Measurements from ENCODE around the gene RHOG. TPM values are rescaled to one million over a fixed set of nuclear protein-coding genes. Genes with fewer than 3 reads are reported as not detected.

Gene RHOG
- total RNA-seq, 1 experiment from 2014 or later = 26.4 TPM

- H3K9me3 ChIP-seq (ENCODE audit: control insufficient read depth, low read depth, low read length) = no peaks in the 10 kb centered on the region
- no peak overlapping the region for H4K5ac ChIP-seq (ENCODE audit: insufficient read length, low read depth, low read length)
- H3K23ac ChIP-seq (ENCODE audit: insufficient read length, low read depth, low read length) = no peak overlapping the region
- no peak overlapping the region for H4K8ac ChIP-seq (replicated peaks; ENCODE audit: insufficient read length, low read depth, low read length)
- H3K4me2 ChIP-seq (ENCODE audit: insufficient read depth, insufficient read length, low read length) = no peak overlapping the region
- H3K79me1 ChIP-seq (ENCODE audit: insufficient read depth, low read depth, low read length, poor library complexity, severe bottlenecking) = no peaks in the 10 kb centered on the region
- WGBS (ENCODE audit: extremely low coverage, insufficient read length, low lambda C conversion rate) = no CpG with 5 or more reads among the region's 2 CpGs
- H4K20me1 ChIP-seq (ENCODE audit: control insufficient read depth, insufficient read depth, insufficient read length) = peaks cover 3% of the 10 kb centered on the region
- H4K91ac ChIP-seq (ENCODE audit: insufficient read length, low read depth, low read length) = no peak overlapping the region
- no peaks in the 10 kb centered on the region for H3K27me3 Mint-ChIP-seq (ENCODE audit: low read depth)
- DNase-seq = no peak
- no peaks in the 10 kb centered on the region for H3K9me3 Mint-ChIP-seq
- H3K4me3 Mint-ChIP-seq = no peak overlapping the region; a peak in 1 of 5 replicates
- H3K18ac ChIP-seq (ENCODE audit: insufficient read length, low read depth, low read length) = no peak overlapping the region
- TF ChIP-seq, protein P1, sequence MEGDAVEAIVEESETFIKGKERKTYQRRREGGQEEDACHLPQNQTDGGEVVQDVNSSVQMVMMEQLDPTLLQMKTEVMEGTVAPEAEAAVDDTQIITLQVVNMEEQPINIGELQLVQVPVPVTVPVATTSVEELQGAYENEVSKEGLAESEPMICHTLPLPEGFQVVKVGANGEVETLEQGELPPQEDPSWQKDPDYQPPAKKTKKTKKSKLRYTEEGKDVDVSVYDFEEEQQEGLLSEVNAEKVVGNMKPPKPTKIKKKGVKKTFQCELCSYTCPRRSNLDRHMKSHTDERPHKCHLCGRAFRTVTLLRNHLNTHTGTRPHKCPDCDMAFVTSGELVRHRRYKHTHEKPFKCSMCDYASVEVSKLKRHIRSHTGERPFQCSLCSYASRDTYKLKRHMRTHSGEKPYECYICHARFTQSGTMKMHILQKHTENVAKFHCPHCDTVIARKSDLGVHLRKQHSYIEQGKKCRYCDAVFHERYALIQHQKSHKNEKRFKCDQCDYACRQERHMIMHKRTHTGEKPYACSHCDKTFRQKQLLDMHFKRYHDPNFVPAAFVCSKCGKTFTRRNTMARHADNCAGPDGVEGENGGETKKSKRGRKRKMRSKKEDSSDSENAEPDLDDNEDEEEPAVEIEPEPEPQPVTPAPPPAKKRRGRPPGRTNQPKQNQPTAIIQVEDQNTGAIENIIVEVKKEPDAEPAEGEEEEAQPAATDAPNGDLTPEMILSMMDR (conservative IDR thresholded peaks at IDR 0.05) = no peak
- no peaks in the 10 kb centered on the region for H3K23me2 ChIP-seq (ENCODE audit: insufficient read length, low read depth, low read length, poor library complexity, severe bottlenecking)
- no peak overlapping the region for H2BK15ac ChIP-seq (ENCODE audit: low read depth, low read length)
- H2BK120ac ChIP-seq (ENCODE audit: low read depth, low read length, poor library complexity, severe bottlenecking) = no peak overlapping the region
- H2AFZ ChIP-seq (ENCODE audit: low read length) = no peak overlapping the region
- peaks cover 22 to 38% (median 26%) of the 10 kb centered on the region in 3 experiments for H3K36me3 Mint-ChIP-seq (ENCODE audit: insufficient read depth in 1 of 3, low read depth in 3 of 3)
- H2BK12ac ChIP-seq (ENCODE audit: insufficient read length, low read depth, low read length) = no peak overlapping the region
- no peak overlapping the region for H3K14ac ChIP-seq (ENCODE audit: insufficient read depth, low read length)
- H3T11ph ChIP-seq (ENCODE audit: low read length) = no peak overlapping the region
- H3K27ac Mint-ChIP-seq = no peak overlapping the region
- no peak overlapping the region for H3K9ac ChIP-seq (ENCODE audit: extremely low read depth, insufficient read length, low read length)
- no peak overlapping the region for H2BK5ac ChIP-seq (ENCODE audit: insufficient read length, low read length)
- no peaks in the 10 kb centered on the region; the same call in 1 of the 2 replicates for H3K79me2 ChIP-seq (ENCODE audit: insufficient read depth, low read length)
- peaks cover 15% of the 10 kb centered on the region for H3K4me1 ChIP-seq (ENCODE audit: insufficient read depth, low read length)
- no peak overlapping the region for H3K4ac ChIP-seq (ENCODE audit: low read depth, low read length)
- H2AK5ac ChIP-seq (ENCODE audit: insufficient read length, low read length) = no peak overlapping the region
- H3K4me1 Mint-ChIP-seq = peaks cover 40 to 41% of the 10 kb centered on the region in 2 experiments
- H3K56ac ChIP-seq (ENCODE audit: insufficient read length, low read depth, low read length) = no peak overlapping the region
- H3K27me3 ChIP-seq (ENCODE audit: insufficient read depth, low read length) = no peaks in the 10 kb centered on the region
- H2BK20ac ChIP-seq (ENCODE audit: low read depth, low read length, poor library complexity, severe bottlenecking) = no peak overlapping the region
- H3K27ac ChIP-seq (ENCODE audit: insufficient read length, low read depth, low read length) = no peak overlapping the region
Measured at GRCh38 chr11:3833449-3833848, 7.3 kb downstream of the RHOG start.

All from H9 (cell line).